SK-N-SH (cell line): ENCODE data around the gene GABRB1. TPM values are rescaled to one million over a fixed set of nuclear protein-coding genes. Genes with fewer than 3 reads are reported as not detected.
A peak's percentile ranks its signal among the peaks of the same experiment; 100 is the strongest.

Source experiments
- CTCF ChIA-PET: fragments of 300-600, 350-600 bp; formaldehyde crosslinking; extraction: SDS; loops from one replicate; lab custom pipeline; 2021; lab: Yijun Ruan, JAX
- POLR2A ChIA-PET: fragments of 350-600 bp; sonication (Branson Sonifier 250); formaldehyde crosslinking; extraction: SDS; loops from one replicate; lab custom pipeline; 2020; ENCODE audit warnings: antibody characterized with exemption, inconsistent platforms; lab: Yijun Ruan, JAX
- DNase-seq: peaks from one replicate; pipeline ENCODE4 v3.0.0; 2012
- H2AFZ ChIP-seq: fragments of 200-600 bp; sonication (generic); 2 replicates; pipeline ENCODE4 v1.8.1; 2016; ENCODE audit warnings: antibody characterized with exemption, mild to moderate bottlenecking, low read depth
- H3F3A ChIP-seq: fragments of 200-600 bp; sonication (generic); replicated peaks from 2 replicates; pipeline ENCODE3; 2016; ENCODE audit warnings: antibody characterized with exemption, mild to moderate bottlenecking; ENCODE audit not compliant: insufficient read depth
- H3K27ac ChIP-seq, 2 experiments: fragments of 200-500 bp in 1 of 2; fragments of 200-600 bp in 1 of 2; sonication (Bioruptor generic) in 1 of 2; sonication (generic), shearing (Covaris generic) in 1 of 2; 2 replicates each; pipeline versions ENCODE4 v1.5.1 to v1.6.1; 2014 to 2016; ENCODE audit warnings: low read depth in 2 of 2, inconsistent platforms in 1 of 2, low read length in 1 of 2, mild to moderate bottlenecking in 1 of 2, mixed read lengths in 1 of 2
- H3K27me3 ChIP-seq: fragments of 200-600 bp; sonication (generic), shearing (Covaris generic); 2 replicates; pipeline ENCODE4 v1.6.1; 2016; ENCODE audit warnings: mixed run types; ENCODE audit not compliant: insufficient read depth
- H3K36me3 ChIP-seq, 2 experiments: fragments of 200-500 bp in 1 of 2; fragments of 200-600 bp in 1 of 2; sonication (Bioruptor generic) in 1 of 2; sonication (generic) in 1 of 2; replicated peaks in 1 of 2; 2 replicates each; pipeline versions ENCODE3 to v1.5.1; 2014 to 2016; ENCODE audit warnings: low read length in 1 of 2, mild to moderate bottlenecking in 1 of 2; ENCODE audit not compliant: insufficient read depth in 2 of 2, control insufficient read depth in 1 of 2
- H3K4me1 ChIP-seq, 2 experiments: fragments of 200-500 bp in 1 of 2; fragments of 200-600 bp in 1 of 2; sonication (Bioruptor generic) in 1 of 2; sonication (generic), shearing (Covaris generic) in 1 of 2; 2 replicates each; pipeline versions ENCODE4 v1.5.1 to v1.6.1; 2014 to 2016; ENCODE audit warnings: low read depth in 1 of 2, low read length in 1 of 2, mixed run types in 1 of 2; ENCODE audit not compliant: insufficient read depth in 2 of 2, control insufficient read depth in 1 of 2
- H3K4me2 ChIP-seq: fragments of 200-600 bp; sonication (generic), shearing (Covaris generic); 2 replicates; pipeline ENCODE4 v1.6.1; 2017; ENCODE audit warnings: mixed run types
- H3K4me3 ChIP-seq, 2 experiments: fragments of 200-500 bp in 1 of 2; fragments of 200-600 bp in 1 of 2; sonication (Bioruptor generic) in 1 of 2; sonication (generic), shearing (Covaris generic) in 1 of 2; 2 replicates each; pipeline versions ENCODE4 v1.5.1 to v1.8.1; 2014 to 2016; ENCODE audit warnings: low read depth in 2 of 2, inconsistent platforms in 1 of 2, low read length in 1 of 2, mild to moderate bottlenecking in 1 of 2, mixed read lengths in 1 of 2, moderate library complexity in 1 of 2
- H3K79me2 ChIP-seq: fragments of 200-600 bp; sonication (generic); 2 replicates; pipeline ENCODE4 v1.8.1; 2017; ENCODE audit warnings: mild to moderate bottlenecking; ENCODE audit not compliant: insufficient read depth
- H3K9ac ChIP-seq: fragments of 200-600 bp; sonication (generic); 2 replicates; pipeline ENCODE4 v1.6.1; 2017; ENCODE audit warnings: mixed run types
- H3K9me2 ChIP-seq: fragments of 200-600 bp; sonication (generic); 2 replicates; pipeline ENCODE4 v1.6.1; 2017; ENCODE audit warnings: mixed run types
- H3K9me3 ChIP-seq: fragments of 200-600 bp; sonication (generic); 2 replicates; pipeline ENCODE4 v1.6.1; 2017; ENCODE audit warnings: mixed run types, mild to moderate bottlenecking, moderate library complexity
- H4K20me1 ChIP-seq: fragments of 200-600 bp; sonication (generic); 2 replicates; pipeline ENCODE4 v1.6.1; 2017; ENCODE audit warnings: mild to moderate bottlenecking, mixed run types; ENCODE audit not compliant: insufficient read depth
- CTCF ChIP-seq: fragments of 200-600 bp; sonication (generic); IDR thresholded peaks from 2 replicates; pipeline ENCODE4 v1.6.1; 2017; ENCODE audit warnings: antibody characterized with exemption, mild to moderate bottlenecking, moderate library complexity
- FOSL2 ChIP-seq: IDR thresholded peaks from 2 replicates; pipeline ENCODE4 v1.4.0; 2012; ENCODE audit warnings: low read depth, mild to moderate bottlenecking, moderate library complexity, borderline replicate concordance
- MXI1 ChIP-seq: IDR thresholded peaks from 2 replicates; pipeline ENCODE4 v1.6.1; 2012; ENCODE audit warnings: mild to moderate bottlenecking, low read depth, low read length, improper control_type of control experiment
- PBX3 ChIP-seq: IDR thresholded peaks from 2 replicates; pipeline ENCODE4; 2012
- RAD21 ChIP-seq: IDR thresholded peaks from 2 replicates; pipeline ENCODE4 v1.6.1; 2012; ENCODE audit warnings: mild to moderate bottlenecking, low read length
- REST ChIP-seq: IDR thresholded peaks from 2 replicates; pipeline ENCODE4 v1.6.1; 2012; ENCODE audit warnings: mild to moderate bottlenecking, low read depth, low read length, moderate library complexity
- RFX5 ChIP-seq: IDR thresholded peaks from 2 replicates; pipeline ENCODE4 v1.6.1; 2012; ENCODE audit warnings: mild to moderate bottlenecking, improper control_type of control experiment, low read length
- TAF1 ChIP-seq: IDR thresholded peaks from 2 replicates; pipeline ENCODE4 v1.6.1; 2012; ENCODE audit warnings: low read depth, mild to moderate bottlenecking, low read length, moderate library complexity, borderline replicate concordance
- TCF12 ChIP-seq: IDR thresholded peaks from 2 replicates; pipeline ENCODE4 v1.4.0; 2012
- TEAD4 ChIP-seq: IDR thresholded peaks from 2 replicates; pipeline ENCODE4 v1.4.0; 2012; ENCODE audit warnings: mild to moderate bottlenecking, borderline replicate concordance; ENCODE audit not compliant: insufficient read depth
- WGBS: methylation state at CpG from one replicate; pipeline ENCODE4 v1.1.6; 2017; ENCODE audit warnings: low lambda C conversion rate; 5-methylcytosine and 5-hydroxymethylcytosine counted together
- polyA plus RNA-seq, 3 experiments: library from polyadenylated mRNA; depleted of rRNA; stranded (reverse); fragments of >200 nt; gene quantifications; 2 replicates each; pipeline ENCODE4 v1.2.3, GENCODE V29; 2012

The GABRB1 gene
- polyA plus RNA-seq, 1 of the 3 experiments (the other 2 are of a cell fraction), result not detected

GRCh38 chr4:47010347-47010911 is 20.9 kb upstream of the GABRB1 start (continued):
- TF ChIP-seq REST (no peak), MXI1 (no peak), FOSL2 (no peak), TEAD4 (no peak)

- H3K27me3 ChIP-seq, result no peaks in the 10 kb centered on the region; the same call in 1 of the 2 replicates
- no peak overlapping the region for H2AFZ ChIP-seq
- peak overlapping the region; percentile 54 for H3K4me2 ChIP-seq
Measured at GRCh38 chr4:47010912-47011446, 20.4 kb upstream of the GABRB1 start.

More at GRCh38 chr4:47010912-47011446, 20.4 kb upstream of the GABRB1 start:
- ChIA-PET POLR2A (no interaction called here), CTCF (no interaction called here)
- Histone ChIP-seq H3K4me3 (0 out of 4 replicates have a peak overlapping the region, but pooled peaks of 1 of the 2 experiments have one; percentile 17), H4K20me1 (no peaks in the 10 kb centered on the region), H3K79me2 (no peaks in the 10 kb centered on the region), H3K9me3 (no peaks in the 10 kb centered on the region), H3K4me1 (no peaks in the 10 kb centered on the region), H3K9me2 (no peaks in the 10 kb centered on the region), H3F3A (no peaks in the 10 kb centered on the region), H3K36me3 (no peaks in the 10 kb centered on the region), H3K9ac (no peak overlapping the region), H3K27ac (no peak overlapping the region)
- WGBS, result 1% methylated on average over 2 of the region's 2 CpGs
- TF ChIP-seq TAF1 (no peak), PBX3 (no peak), CTCF (no peak), RFX5 (no peak), TCF12 (no peak), RAD21 (no peak)
- no peak for DNase-seq
